Gastrocnemius medialis (tissue), 4 donors: ENCODE data around the gene SLC35B3.

Experiments used
- POLR2A ChIP-seq, 2 donors: fragments of 450-650 bp; IDR thresholded peaks; one replicate each; pipeline ENCODE4 v1.6.1; 2017; ENCODE audit warnings: antibody characterized with exemption in 2 of 2, mild to moderate bottlenecking in 2 of 2, moderate library complexity in 2 of 2
- TF ChIP-seq, protein P1 (sequence below), 5 experiments: fragments of 450-650 bp in 3 of 5; fragments of 200-600 bp in 2 of 5; sonication (generic) in 2 of 5; IDR thresholded peaks in 4 of 5; conservative IDR thresholded peaks in 1 of 5; 1 replicate in 4 of 5; 2 replicates in 1 of 5; pipeline ENCODE4 v1.5.1; 2016 to 2019; ENCODE audit warnings: antibody characterized with exemption in 5 of 5, mild to moderate bottlenecking in 3 of 5, moderate library complexity in 3 of 5

- TF ChIP-seq, protein P1, sequence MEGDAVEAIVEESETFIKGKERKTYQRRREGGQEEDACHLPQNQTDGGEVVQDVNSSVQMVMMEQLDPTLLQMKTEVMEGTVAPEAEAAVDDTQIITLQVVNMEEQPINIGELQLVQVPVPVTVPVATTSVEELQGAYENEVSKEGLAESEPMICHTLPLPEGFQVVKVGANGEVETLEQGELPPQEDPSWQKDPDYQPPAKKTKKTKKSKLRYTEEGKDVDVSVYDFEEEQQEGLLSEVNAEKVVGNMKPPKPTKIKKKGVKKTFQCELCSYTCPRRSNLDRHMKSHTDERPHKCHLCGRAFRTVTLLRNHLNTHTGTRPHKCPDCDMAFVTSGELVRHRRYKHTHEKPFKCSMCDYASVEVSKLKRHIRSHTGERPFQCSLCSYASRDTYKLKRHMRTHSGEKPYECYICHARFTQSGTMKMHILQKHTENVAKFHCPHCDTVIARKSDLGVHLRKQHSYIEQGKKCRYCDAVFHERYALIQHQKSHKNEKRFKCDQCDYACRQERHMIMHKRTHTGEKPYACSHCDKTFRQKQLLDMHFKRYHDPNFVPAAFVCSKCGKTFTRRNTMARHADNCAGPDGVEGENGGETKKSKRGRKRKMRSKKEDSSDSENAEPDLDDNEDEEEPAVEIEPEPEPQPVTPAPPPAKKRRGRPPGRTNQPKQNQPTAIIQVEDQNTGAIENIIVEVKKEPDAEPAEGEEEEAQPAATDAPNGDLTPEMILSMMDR (IDR thresholded peaks at IDR 0.05 in 4 of 5, conservative IDR thresholded peaks at IDR 0.05 in 1 of 5) = no peak
- no peak for TF ChIP-seq POLR2A (IDR thresholded peaks at IDR 0.05)
Measured at GRCh38 chr6:8389036-8389818, 46.1 kb downstream of the SLC35B3 start.
